Measurements from ENCODE around the gene ZNF726.
"Not testable (repeated sequence)": the region's sequence is repeated elsewhere in the genome, so short reads cannot be mapped to it uniquely, and the experiment has no call there.

ZNF726 gene

DNA sequence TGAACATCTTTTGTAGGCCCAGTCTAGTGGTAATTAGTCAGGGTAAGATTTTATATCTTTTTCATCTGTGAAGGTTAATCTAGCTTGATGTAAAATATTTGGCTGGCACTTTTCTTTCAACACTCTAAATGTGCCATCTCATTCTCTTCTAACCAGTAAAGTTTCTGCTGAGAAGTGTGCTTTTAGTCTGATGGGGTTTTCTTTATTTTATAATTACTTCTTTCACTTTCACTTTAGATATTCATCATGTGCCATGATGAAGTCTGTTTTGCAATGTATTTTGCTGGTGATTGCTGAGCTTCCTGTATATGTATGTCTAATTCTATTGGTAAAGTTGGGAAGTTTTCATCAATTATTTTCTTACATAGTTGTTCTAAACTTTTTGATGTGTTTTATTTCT, 31.9 kb downstream of the ZNF726 start:
- DNase-seq (ENCODE audit: low read depth) = no peak

DNA sequence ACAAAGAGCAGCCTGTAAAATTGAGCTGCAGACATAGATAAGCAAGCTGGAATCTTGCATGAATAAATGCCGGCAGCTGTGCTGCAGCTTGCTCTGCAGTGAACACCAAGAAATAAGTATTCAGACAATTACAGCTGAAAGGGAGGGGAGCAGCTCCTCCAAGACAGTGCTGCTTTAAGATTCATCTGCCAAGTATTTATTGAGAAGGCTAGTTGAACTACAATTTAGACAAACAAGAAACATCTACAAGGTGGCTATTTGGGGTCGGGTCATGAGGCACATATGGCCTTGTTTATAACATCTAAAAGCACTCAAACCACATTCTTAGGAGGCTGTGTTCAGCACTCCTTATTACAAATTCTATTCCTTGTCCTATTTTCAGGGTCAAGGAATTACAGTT, 34.9 kb downstream of the ZNF726 start:
- no peak for DNase-seq (ENCODE audit: low read depth)

DNA sequence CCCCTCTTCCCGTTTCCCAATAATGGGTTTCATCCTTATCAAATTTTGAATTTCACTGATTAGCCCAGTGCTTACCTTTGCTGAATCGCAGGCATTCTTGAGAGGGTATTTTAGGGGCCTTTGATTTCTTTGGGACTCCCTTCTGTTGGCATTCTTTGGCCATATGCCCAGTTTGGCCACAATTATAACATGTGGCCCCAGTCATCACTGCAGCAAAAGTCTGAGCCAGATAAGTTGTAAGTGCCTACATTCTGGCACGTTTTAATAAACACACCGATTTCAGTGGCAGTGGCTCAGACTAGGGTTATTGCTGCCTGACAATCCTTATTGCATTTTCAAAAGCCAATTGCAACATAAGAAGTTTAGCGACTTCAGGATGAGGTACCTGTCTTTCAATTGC, 41.4 kb downstream of the ZNF726 start:
- no peak for DNase-seq (ENCODE audit: low read depth)

DNA sequence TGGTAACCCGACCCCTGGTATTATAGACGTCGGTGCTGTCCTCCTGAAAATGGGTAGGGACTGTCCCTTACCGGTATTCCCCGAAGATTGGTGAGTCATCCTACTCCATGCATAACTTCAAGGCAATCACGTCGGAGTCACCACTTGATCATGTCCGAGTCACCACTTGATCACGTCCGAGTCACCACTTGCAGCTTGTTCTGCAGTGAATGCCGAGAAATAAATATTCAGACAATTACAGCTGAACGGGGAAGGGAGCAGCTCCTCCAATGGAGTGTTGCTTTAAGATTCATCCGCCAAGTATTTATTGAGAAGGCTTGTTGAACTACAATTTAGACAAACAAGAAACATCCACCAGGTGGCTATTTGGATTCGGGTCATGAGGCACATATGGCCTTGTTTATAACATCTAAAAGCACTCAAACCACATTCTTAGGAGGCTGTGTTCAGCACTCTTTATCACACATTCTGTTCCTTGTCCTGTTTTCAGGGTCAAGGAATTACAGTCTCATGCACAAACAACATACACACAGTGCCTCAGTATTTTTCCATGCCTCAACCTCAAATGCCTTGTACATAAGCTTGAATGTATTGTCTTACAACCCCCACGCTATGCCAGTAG, 43.1 kb downstream of the ZNF726 start:
- DNase-seq (ENCODE audit: low read depth) = no peak

DNA sequence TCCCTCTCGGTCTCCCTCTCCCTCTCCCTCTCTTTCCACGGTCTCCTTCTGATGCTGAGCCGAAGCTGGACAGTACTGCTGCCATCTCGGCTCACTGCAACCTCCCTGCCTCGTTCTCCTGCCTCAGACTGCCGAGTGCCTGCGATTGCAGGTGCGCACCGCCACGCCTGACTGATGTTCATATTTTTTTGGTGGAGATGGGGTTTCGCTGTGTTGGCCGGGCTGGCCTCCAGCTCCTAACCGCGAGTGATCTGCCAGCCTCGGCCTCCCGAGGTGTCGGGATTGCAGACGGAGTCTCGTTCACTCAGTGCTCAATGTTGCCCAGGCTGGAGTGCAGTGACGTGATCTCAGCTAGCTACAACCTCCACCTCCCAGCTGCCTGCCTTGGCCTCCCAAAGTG, 48.7 kb downstream of the ZNF726 start:
- DNase-seq (ENCODE audit: low read depth) = not testable (repeated sequence)

DNA sequence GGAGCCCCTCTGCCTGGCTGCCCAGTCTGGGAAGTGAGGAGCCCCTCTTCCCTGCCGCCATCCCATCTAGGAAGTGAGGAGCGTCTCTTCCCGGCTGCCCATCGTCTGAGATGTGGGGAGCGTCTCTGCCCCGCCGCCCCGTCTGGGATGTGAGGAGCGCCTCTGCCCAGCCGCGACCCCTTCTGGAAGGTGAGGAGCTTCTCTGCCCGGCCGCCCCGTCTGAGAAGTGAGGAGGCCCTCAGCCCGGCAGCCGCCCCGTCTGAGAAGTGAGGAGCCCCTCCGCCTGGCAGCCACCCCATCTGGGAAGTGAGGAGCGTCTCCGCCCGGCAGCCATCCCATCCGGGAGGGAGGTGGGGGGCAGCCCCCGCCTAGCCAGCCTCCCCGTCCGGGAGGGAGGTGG, 49.2 kb downstream of the ZNF726 start:
- DNase-seq (ENCODE audit: low read depth) = not testable (repeated sequence)

DNA sequence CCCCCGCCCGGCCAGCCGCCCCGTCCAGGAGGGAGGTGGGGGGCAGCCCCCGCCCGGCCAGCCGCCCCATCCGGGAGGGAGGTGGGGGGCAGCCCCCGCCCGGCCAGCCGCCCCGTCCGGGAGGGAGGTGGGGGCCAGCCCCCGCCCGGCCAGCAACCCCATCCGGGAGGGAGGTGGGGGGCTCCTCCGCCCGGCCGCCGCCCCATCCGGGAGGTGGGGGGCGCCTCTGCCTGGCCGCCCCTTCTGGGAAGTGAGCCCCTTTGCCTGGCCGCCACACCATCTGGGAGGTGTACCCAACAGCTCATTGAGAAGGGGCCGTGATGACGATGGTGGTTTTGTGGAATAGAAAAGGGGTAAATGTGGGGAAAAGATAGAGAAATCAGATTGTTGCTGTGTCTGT, 49.6 kb downstream of the ZNF726 start:
- DNase-seq (ENCODE audit: low read depth) = not testable (repeated sequence)

DNA sequence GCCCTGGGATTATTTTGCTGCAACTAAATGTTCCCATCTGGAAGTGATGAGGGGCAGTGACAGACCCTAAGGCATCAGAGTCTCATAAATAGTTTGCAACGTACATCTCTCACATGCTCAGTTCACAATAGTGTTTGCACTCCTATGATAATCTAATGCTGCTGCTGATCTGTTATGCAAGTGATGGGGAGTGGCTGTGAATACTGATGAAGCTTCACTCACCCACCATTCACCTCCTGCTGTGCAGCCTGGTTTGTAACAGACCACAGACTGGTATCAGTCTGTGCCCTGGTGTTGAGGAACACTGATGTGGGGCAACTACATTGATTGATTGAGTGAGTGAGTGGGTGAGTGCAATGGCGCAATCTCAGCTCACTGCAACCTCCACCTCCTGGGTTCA, 54.9 kb downstream of the ZNF726 start:
- DNase-seq (ENCODE audit: low read depth) = no peak

DNA sequence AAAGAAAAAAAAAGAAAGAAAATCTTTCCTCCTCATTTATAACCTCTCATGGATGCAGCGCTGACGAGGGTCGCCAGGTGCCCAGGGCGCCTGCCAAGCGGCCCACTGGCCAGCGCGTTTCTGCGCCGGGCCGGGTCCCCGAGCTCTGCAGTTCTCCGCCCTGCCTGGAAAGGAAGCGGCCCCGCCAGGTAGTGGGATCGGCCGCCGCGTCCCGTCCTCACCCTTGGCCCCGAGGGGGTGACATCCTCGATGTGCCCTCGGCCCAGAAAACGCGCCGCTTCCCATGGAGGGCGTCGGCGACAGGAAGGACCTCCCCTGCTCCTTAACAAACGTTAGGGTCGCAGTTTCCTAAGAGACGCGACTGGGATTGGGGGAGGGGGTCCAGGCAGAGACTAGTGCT, 56.9 kb downstream of the ZNF726 start:
- DNase-seq (ENCODE audit: low read depth) = no peak

DNA sequence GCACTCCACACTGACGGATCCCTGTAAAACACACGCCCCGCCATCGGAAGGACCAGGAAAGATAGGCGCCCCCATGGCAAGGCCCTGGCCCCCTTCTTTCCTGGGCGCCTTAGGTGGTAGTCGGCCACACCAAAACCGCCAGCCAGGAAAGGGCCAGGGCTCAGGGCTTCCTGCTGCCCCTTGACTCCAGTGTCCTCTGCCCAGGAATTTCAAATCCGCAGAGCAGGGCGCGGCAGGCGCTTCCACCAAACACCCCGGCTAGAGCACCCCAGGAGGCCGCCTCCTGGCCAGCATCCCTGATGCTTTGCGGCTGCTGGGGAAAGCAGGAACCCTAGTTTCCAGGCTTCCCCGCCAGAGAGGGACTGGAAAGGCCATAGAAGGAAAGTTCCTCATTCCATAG, 57.5 kb downstream of the ZNF726 start:
- no peak for DNase-seq (ENCODE audit: low read depth)

DNA sequence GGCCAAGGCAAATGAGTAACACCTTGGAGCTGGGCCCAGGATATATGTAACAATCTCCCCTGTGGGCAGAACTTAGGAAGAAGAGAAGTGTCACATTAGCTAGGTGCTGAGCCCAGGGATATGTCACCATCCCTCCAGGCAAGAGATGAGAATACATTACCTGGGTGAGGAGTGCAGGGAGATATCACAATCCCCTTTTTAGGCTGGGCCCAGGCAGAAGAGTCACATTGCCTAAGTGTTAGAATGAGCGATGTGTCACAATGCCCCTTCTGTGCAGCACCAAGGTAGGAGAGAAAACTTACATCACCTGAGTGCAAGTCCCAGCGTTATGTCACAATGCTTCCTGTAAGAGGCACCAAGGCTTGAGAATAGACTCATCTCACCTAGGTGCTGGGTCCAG, 60.3 kb downstream of the ZNF726 start:
- DNase-seq (ENCODE audit: low read depth) = no peak

DNA sequence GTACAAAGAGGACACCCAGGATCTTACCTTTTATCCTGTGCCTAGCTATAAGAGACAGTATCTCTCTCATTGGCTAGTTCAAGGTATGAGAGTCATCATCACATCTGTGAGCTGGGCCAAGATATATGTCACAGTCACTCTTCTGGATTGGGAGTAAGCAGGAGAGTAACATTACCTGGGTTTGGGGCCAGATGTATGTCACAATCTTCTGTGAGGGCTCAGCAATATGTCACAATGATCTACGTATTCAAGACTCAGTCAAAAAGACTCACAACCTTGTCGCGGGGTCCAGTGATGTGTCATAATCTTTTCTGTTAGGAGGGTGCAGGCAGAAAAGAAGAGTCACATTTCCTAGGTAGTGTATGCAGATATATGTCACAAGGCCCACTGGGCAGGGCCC, 61.9 kb downstream of the ZNF726 start:
- not testable (repeated sequence) for DNase-seq (ENCODE audit: low read depth)

DNA sequence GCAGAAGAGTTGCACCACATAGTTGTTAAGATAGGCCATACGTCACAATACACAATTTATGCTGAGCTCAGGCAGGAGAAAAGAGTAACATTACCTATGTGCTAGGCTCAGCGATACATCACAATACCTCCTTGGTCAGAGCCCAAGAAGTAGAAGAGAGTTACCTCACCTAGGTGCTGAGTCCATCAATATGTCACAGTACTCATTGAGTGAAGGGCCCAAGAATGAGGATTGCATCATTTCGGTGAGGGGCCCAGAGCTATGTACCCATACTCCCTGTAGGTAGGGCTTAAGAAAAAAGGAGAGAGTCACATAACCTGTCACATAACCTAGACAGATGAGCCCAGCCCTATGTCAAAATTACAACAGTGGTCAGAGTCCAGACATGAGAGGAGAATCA, 62.6 kb downstream of the ZNF726 start:
- DNase-seq (ENCODE audit: low read depth) = not testable (repeated sequence)

DNA sequence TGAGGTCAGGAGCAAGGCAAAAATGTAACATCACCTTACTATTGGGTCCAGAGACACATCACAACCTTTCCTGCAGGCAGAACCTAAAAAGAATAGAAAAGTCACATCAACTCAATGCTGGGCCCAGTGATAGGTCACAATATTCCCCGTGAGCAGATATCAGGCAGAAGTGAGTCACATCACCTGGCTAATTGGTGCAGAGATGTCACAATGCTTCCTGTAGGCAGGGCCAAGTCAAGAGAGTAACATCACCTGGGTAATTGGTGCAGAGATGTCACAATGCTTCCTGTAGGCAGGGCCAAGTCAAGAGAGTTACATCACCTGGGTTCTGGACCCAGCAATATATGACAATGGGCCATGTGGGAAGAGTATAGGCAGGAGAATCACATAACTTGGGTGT, 63.4 kb downstream of the ZNF726 start:
- no peak for DNase-seq (ENCODE audit: low read depth)

DNA sequence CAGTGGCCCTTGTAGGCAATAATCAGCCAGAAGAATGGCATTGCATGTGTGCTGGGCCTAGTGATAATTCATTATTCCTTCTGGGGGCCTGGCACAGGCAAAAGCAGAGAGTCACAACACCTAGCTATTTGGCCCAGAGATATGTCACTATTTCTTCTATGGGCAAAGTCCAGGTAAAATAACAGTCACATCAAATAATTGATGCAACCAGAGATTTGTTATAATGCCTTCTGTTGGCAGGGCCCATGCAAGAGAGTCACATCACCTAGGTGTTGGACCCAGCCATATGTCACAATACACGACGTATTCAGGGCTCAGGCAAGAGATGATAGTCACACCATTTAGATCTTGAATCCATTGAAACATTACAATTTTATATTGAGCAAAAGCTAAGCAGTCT, 66.1 kb downstream of the ZNF726 start:
- DNase-seq (ENCODE audit: low read depth) = no peak

DNA sequence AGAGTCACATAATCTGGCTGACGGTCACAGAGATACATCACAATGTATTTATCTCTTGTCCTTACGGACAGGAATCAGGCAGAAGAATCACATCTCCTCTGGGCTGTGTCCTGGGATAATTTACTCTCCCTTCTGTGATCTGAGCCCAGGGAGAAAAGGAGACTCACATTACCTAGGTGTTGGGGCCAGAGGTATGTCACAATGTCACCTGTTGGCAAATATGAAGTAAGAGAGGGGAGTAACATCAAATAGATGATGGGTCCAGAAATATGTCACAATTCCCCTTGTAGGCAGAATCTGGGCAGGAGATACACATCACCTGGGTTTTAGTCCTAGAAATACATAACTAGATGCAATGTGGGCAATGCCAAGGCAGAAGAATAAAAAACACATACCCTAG, 67.2 kb downstream of the ZNF726 start:
- no peak for DNase-seq (ENCODE audit: low read depth)

DNA sequence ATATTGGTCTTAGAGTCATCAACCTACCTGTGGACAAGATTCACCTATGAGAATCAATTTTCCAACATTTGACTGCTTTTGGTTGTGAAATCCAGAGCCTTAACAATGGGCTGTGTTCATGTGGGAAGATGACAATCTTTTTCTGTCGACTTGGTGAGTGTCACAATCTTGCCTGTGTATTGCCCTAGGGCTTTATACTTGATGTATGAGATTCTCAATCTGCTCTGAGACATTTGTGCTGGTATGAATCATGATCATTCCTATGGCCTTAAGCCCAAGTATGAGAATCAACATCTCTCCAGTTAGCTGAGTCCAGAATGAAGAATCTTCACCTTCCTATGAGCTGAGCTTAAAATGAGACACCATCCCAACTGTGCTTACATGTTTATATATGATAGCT, 68.7 kb downstream of the ZNF726 start:
- no peak for DNase-seq (ENCODE audit: low read depth)

All from stimulated activated CD8-positive, alpha-beta memory T cell treated with anti-CD3 and anti-CD28 coated beads, Interleukin-12 subunit alpha, Interleukin-12 subunit beta, amount 100 ng/mL, for 1 hour (primary cell).